ENCODE results near the gene PCDH17. TPM values are rescaled to one million over a fixed set of nuclear protein-coding genes. Genes with fewer than 3 reads are reported as not detected.

Gene PCDH17
- total RNA-seq, 1 experiment from 2014 or later, result 0.85 TPM

DNA sequence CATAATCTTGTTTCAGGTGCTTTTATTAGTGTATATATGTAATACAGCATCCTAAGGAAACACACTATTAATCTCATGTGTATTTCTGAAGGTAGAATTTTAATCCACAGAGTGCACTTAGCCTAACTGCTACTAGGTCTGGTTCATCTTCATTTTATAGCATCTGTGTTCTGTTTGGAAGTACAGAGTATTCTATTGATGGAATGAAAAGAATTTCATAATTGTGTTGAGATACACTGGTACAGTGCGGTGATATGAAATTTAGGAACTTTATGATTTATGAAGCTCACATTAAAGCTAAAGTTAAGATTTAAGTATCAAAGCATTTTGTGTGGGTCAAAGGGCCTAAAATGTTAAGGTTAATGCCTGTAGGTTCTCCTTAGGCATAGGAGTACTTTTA lies 6.0 kb downstream of the PCDH17 start:
- no peak for ATAC-seq
- H3K4me3 Mint-ChIP-seq, result no peak overlapping the region

DNA sequence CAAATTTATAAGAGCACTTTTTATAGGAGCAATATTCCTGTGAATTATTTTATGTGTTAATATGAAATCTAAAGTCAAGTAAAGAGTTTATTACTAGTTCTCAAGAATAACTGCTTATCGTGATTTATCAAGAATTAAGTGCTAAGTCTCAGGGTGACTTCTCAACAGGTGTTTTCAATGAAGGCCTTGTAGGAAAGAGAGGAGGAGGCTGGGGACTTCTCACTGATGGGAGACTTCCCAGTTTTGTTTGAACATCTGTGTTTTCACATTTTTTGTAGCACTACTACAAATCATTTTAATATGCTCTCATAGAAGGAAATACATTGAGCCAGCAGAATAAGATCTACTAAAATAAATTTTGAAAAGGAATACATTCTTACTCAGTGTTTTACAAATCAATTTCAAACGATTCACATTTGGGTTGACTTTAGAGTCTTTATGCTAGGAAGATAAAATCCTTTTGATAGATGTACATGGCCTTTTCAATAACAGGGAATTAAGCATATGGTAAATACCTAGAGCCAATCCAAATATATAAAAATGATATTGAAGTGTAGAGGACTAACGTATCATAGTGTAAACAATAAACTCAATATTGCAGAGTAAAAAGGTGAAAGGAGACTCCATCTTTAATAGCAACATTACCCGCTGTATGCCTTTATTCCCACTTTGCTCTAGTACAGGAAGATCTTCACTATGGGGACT lies 6.8 kb downstream of the PCDH17 start:
- POLR2A ChIA-PET, result no interaction called here
- H3K36me3 Mint-ChIP-seq, result no peaks in the 10 kb centered on the region
- H3K9me3 Mint-ChIP-seq, result no peaks in the 10 kb centered on the region
- CTCF ChIA-PET, result interaction anchor here (0.6 kb wide), 1 partner anchor 14 kb away, joined by 3 read pairs; no protein-coding TSS in a partner anchor
- no peak overlapping the region for H3K27ac Mint-ChIP-seq
- H3K4me3 Mint-ChIP-seq, result no peak overlapping the region
- DNase-seq (ENCODE audit: low spot score) (no peak), ATAC-seq (no peak)
- H3K27me3 Mint-ChIP-seq (ENCODE audit: low read depth), result peaks cover 42% of the 10 kb centered on the region
- H3K4me1 Mint-ChIP-seq, result peaks cover 13% of the 10 kb centered on the region
- no peak for TF ChIP-seq ZNF416 (CRISPR knock-in tag; IDR thresholded peaks at IDR 0.05)
- TF ChIP-seq TEAD4 (CRISPR knock-in tag; IDR thresholded peaks at IDR 0.05), result no peak
- TF ChIP-seq ELF4 (CRISPR knock-in tag; IDR thresholded peaks at IDR 0.05; ENCODE audit: low read depth), result no peak
- TF ChIP-seq, protein P1, sequence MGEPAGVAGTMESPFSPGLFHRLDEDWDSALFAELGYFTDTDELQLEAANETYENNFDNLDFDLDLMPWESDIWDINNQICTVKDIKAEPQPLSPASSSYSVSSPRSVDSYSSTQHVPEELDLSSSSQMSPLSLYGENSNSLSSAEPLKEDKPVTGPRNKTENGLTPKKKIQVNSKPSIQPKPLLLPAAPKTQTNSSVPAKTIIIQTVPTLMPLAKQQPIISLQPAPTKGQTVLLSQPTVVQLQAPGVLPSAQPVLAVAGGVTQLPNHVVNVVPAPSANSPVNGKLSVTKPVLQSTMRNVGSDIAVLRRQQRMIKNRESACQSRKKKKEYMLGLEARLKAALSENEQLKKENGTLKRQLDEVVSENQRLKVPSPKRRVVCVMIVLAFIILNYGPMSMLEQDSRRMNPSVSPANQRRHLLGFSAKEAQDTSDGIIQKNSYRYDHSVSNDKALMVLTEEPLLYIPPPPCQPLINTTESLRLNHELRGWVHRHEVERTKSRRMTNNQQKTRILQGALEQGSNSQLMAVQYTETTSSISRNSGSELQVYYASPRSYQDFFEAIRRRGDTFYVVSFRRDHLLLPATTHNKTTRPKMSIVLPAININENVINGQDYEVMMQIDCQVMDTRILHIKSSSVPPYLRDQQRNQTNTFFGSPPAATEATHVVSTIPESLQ (CRISPR knock-in tag; IDR thresholded peaks at IDR 0.05), result no peak
- TF ChIP-seq, protein P2, sequence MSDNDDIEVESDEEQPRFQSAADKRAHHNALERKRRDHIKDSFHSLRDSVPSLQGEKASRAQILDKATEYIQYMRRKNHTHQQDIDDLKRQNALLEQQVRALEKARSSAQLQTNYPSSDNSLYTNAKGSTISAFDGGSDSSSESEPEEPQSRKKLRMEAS (CRISPR knock-in tag; IDR thresholded peaks at IDR 0.05), result no peak
- no peak for TF ChIP-seq MYBL2 (CRISPR knock-in tag; IDR thresholded peaks at IDR 0.05)
- TF ChIP-seq, protein P3, sequence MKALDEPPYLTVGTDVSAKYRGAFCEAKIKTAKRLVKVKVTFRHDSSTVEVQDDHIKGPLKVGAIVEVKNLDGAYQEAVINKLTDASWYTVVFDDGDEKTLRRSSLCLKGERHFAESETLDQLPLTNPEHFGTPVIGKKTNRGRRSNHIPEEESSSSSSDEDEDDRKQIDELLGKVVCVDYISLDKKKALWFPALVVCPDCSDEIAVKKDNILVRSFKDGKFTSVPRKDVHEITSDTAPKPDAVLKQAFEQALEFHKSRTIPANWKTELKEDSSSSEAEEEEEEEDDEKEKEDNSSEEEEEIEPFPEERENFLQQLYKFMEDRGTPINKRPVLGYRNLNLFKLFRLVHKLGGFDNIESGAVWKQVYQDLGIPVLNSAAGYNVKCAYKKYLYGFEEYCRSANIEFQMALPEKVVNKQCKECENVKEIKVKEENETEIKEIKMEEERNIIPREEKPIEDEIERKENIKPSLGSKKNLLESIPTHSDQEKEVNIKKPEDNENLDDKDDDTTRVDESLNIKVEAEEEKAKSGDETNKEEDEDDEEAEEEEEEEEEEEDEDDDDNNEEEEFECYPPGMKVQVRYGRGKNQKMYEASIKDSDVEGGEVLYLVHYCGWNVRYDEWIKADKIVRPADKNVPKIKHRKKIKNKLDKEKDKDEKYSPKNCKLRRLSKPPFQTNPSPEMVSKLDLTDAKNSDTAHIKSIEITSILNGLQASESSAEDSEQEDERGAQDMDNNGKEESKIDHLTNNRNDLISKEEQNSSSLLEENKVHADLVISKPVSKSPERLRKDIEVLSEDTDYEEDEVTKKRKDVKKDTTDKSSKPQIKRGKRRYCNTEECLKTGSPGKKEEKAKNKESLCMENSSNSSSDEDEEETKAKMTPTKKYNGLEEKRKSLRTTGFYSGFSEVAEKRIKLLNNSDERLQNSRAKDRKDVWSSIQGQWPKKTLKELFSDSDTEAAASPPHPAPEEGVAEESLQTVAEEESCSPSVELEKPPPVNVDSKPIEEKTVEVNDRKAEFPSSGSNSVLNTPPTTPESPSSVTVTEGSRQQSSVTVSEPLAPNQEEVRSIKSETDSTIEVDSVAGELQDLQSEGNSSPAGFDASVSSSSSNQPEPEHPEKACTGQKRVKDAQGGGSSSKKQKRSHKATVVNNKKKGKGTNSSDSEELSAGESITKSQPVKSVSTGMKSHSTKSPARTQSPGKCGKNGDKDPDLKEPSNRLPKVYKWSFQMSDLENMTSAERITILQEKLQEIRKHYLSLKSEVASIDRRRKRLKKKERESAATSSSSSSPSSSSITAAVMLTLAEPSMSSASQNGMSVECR (CRISPR knock-in tag; IDR thresholded peaks at IDR 0.05; ENCODE audit: borderline replicate concordance), result no peak
- TF ChIP-seq ZNF121 (CRISPR knock-in tag; IDR thresholded peaks at IDR 0.05), result no peak

More for the DNA sequence above, 6.0 kb downstream of the PCDH17 start:
- Mint-ChIP-seq H3K27me3 (ENCODE audit: low read depth) (peaks cover 51% of the 10 kb centered on the region), H3K9me3 (no peaks in the 10 kb centered on the region), H3K36me3 (no peaks in the 10 kb centered on the region), H3K4me1 (peaks cover 19% of the 10 kb centered on the region), H3K27ac (no peak overlapping the region)
- no peak for DNase-seq (ENCODE audit: low spot score)
- ChIA-PET CTCF (no interaction called here), POLR2A (no interaction called here)
- TF ChIP-seq, protein P3 (CRISPR knock-in tag; IDR thresholded peaks at IDR 0.05; ENCODE audit: borderline replicate concordance), result no peak
- TF ChIP-seq GRHL2 (CRISPR knock-in tag; IDR thresholded peaks at IDR 0.05; ENCODE audit: insufficient replicate concordance, severe bottlenecking), result no peak
- no peak for TF ChIP-seq TCF7 (CRISPR knock-in tag; IDR thresholded peaks at IDR 0.05; ENCODE audit: low read depth)
- TF ChIP-seq ELF4 (CRISPR knock-in tag; IDR thresholded peaks at IDR 0.05; ENCODE audit: low read depth), result no peak
- no peak for TF ChIP-seq KAT7 (CRISPR knock-in tag; IDR thresholded peaks at IDR 0.05; ENCODE audit: borderline replicate concordance)
- TF ChIP-seq NR3C1 (CRISPR knock-in tag; conservative IDR thresholded peaks at IDR 0.05; ENCODE audit: low read depth), result no peak
- no peak for TF ChIP-seq GTF2I (CRISPR knock-in tag; conservative IDR thresholded peaks at IDR 0.05)
- TF ChIP-seq JAZF1 (CRISPR knock-in tag; IDR thresholded peaks at IDR 0.05), result no peak
- TF ChIP-seq, protein P4, sequence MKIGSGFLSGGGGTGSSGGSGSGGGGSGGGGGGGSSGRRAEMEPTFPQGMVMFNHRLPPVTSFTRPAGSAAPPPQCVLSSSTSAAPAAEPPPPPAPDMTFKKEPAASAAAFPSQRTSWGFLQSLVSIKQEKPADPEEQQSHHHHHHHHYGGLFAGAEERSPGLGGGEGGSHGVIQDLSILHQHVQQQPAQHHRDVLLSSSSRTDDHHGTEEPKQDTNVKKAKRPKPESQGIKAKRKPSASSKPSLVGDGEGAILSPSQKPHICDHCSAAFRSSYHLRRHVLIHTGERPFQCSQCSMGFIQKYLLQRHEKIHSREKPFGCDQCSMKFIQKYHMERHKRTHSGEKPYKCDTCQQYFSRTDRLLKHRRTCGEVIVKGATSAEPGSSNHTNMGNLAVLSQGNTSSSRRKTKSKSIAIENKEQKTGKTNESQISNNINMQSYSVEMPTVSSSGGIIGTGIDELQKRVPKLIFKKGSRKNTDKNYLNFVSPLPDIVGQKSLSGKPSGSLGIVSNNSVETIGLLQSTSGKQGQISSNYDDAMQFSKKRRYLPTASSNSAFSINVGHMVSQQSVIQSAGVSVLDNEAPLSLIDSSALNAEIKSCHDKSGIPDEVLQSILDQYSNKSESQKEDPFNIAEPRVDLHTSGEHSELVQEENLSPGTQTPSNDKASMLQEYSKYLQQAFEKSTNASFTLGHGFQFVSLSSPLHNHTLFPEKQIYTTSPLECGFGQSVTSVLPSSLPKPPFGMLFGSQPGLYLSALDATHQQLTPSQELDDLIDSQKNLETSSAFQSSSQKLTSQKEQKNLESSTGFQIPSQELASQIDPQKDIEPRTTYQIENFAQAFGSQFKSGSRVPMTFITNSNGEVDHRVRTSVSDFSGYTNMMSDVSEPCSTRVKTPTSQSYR (CRISPR knock-in tag; IDR thresholded peaks at IDR 0.05), result no peak
- TF ChIP-seq, protein P5, sequence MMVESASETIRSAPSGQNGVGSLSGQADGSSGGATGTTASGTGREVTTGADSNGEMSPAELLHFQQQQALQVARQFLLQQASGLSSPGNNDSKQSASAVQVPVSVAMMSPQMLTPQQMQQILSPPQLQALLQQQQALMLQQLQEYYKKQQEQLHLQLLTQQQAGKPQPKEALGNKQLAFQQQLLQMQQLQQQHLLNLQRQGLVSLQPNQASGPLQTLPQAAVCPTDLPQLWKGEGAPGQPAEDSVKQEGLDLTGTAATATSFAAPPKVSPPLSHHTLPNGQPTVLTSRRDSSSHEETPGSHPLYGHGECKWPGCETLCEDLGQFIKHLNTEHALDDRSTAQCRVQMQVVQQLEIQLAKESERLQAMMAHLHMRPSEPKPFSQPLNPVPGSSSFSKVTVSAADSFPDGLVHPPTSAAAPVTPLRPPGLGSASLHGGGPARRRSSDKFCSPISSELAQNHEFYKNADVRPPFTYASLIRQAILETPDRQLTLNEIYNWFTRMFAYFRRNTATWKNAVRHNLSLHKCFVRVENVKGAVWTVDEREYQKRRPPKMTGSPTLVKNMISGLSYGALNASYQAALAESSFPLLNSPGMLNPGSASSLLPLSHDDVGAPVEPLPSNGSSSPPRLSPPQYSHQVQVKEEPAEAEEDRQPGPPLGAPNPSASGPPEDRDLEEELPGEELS (CRISPR knock-in tag; IDR thresholded peaks at IDR 0.05), result no peak

Data from WTC11 (cell line).